Kidney capillary endothelial cell (primary cell): ENCODE data around the gene EPB41L4A.
"Not testable (repeated sequence)": the region's sequence is repeated elsewhere in the genome, so short reads cannot be mapped to it uniquely, and the experiment has no call there.

Experiments used
- DNase-seq: peaks from one replicate; pipeline ENCODE4 v3.0.0-alpha.2; 2018; ENCODE audit warnings: low spot score

The EPB41L4A gene

DNA sequence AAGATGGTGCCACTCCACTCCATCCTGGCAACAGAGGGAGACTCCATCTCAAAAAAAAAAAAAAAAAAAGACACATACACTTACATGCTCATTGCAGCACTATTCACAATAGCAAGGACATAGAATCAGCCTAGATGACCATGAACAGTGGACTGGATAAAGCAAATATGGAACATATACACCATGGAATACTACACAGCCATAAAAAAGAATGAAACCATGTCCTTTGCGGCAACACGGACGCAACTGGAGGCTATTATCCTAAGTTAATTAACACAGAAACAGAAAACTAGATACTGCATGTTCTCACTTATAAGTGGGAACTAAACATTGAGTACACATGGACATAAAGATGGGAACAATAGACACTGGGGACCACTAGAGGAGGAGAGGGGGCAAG, 210.9 kb downstream of the EPB41L4A start:
- DNase-seq = not testable (repeated sequence)

DNA sequence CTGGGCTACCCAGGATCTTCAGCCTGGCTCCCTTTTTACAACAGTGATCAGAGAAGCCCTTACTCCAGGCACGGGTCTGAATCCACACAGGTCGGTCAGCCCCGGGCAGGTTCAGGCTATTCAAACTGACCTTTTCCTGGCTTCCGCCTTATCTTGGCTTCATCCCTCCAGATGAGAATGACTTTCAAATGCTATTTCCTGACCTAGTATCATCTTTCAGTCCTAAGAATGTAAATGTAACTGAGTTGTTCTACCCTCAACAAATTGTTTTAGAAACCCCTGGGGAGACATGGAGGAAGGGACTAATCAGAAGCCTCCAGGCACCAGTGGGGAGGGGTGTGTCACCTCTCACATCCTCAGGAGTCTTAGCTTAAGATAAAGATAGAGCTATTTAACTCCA, 213.2 kb downstream of the EPB41L4A start:
- DNase-seq = no peak

DNA sequence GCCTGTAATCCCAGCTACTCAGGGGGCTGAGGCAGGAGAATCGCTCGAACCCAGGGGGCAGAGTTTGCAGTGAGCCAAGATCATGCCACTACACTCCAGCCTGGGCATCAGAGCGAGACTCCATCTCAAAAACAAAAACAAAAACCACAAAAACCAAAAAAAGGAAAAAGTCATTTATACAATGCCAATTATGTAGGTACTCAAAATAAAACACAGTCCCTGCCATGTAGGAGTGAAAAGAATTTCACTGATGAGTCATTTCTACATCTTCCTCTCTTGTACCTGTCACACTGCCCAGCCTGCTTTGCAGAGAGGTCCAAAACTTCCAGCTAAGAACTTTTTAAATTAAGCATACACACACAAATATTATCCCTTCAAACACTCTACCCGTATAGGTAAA, 215.8 kb downstream of the EPB41L4A start:
- no peak for DNase-seq

DNA sequence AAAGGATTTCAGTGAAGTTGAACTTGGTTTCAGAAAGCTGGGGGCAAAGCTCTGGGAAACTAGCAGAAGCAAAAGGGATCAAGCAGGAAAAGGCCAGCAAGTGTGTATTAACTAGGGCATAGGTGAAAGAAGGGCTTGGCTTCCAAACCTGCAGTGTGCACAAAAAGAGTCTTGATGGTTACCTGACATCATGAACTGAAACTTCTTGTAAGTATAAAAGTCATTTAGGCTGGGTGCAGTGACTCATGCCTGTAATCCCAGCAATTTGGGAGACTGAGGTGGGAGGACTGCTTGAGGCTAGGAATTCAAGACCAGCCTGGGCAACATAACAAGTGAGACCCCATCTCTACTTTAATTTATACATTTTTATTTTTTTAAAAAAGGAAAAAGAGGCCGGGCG, 216.4 kb downstream of the EPB41L4A start:
- no peak for DNase-seq

DNA sequence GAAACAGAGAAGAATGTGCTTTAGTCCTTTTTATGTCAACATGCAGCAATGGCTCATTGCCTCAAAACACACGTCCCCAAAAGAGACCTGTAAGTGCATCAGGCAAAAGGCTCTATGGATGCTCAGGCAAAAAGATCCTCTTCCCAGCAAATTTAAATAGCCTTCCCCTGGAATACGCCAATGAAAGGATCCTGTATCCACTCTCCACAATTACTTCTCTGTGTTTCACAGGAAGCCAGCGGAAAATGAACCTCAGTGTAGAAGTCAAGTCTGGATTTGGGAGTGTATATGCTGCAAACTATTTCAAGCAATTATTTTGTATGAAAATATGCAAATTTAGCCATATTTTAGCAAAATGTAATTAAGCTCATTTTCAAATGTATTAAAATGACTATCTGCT, 217.9 kb downstream of the EPB41L4A start:
- DNase-seq = no peak

DNA sequence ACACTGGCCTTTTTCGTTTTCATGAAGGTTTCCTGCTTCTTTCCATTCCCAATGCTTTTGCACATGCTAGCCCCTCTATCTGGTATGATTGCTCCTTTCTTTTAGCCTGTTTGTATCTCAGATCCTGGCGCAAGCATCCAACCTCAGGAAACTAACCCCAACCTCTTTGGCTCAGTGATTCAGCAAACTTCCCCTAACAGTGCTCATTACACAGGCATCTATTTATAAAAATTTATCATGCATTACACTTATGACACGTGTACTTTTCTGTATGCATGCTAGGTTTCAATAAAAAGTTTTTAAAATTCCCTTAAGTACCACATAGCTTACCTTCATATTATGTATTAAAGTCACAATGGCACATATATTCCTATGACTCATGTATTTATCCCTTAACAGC, 218.9 kb downstream of the EPB41L4A start:
- no peak for DNase-seq

DNA sequence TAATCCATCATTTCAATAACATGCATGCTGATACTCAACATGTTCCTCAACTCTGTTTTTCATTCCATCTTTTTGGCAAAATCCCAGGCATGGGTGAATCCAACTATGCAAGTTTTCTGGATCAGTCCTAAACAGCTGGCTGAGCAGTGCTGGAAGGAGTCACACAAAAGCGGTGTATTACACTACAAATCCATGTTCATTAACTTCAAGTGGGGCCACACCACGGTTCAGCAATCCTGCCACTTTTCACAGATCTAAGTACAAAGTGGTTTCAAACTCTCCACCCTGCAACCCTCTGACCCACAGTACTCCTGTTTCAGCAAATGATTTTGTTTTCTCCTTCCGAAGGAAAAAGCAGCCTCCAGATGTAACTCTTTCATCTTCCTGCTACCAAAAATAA, 222.5 kb downstream of the EPB41L4A start:
- no peak for DNase-seq

DNA sequence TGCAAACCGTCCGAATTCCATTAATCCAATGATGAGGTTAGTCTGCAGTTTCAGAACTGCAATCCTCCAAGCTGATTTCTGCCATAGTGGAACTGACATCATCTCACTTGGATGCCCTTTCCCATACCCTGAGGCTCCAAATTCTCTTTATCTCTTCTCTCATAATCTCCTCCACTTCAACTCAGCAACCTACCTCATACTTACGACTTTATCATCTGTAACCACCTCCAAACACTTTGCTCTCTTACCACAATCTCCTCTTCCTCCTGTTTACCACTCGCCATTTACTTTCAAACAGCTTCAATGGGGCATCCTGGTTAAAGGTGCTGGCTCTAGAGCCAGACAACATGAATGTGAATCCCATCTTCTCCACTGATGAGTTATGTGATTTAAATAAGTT, 223.2 kb downstream of the EPB41L4A start:
- DNase-seq = no peak

DNA sequence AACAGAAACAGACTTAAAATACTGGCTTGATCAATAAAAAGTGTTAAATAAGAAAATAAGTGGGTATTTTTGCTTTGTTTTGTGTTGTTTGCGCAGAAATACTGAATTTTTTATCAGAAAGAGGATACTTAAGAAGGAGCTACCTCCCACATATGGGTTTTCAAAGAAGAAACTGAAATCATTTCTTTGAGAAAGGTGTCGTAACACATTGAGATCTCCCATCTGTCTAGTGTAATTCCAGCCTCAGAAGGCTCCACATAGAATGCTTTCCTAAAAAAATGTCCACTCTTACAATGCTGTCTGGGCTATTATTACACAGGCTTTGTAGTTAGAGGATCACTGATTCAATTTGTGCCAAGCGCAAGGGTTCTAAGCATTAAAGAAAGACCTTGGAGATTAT, 226.2 kb downstream of the EPB41L4A start:
- no peak for DNase-seq

DNA sequence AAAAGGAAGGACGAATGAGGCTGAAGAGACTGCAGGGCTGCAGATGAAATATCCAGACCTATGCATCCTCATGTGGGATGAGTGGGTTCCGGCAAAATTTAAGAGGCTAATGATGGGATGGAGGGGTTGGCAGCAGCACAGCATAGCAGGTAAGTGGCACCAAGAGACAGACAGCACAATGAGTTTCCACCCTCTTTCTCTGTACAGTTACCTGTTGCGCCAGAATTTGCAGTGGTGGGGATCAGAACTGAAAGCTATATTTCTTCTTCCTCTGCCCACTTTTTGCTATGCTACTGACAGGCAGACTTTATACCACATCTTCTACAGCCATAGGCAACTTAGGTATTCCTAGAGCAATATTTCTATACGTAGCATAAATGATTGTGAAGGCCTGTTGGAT, 227.0 kb downstream of the EPB41L4A start:
- no peak for DNase-seq

DNA sequence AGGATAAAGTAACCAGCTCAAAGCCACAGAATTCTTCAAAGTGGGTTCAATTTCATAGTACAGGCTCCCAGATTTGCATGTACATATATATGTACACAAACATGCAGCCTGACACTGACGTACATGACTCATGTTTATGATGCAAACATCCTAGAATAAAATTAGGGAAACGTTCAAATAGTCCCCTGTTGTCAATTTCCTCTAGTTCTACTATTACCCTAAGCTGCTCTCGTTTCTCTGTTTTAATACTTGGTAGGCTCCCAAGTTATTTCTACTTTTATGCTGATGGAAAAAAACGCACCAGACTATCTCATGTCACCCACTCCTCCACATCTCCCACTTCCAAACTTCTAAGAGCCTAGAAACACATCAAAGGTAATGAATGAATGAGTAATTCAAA, 229.7 kb downstream of the EPB41L4A start:
- no peak for DNase-seq

DNA sequence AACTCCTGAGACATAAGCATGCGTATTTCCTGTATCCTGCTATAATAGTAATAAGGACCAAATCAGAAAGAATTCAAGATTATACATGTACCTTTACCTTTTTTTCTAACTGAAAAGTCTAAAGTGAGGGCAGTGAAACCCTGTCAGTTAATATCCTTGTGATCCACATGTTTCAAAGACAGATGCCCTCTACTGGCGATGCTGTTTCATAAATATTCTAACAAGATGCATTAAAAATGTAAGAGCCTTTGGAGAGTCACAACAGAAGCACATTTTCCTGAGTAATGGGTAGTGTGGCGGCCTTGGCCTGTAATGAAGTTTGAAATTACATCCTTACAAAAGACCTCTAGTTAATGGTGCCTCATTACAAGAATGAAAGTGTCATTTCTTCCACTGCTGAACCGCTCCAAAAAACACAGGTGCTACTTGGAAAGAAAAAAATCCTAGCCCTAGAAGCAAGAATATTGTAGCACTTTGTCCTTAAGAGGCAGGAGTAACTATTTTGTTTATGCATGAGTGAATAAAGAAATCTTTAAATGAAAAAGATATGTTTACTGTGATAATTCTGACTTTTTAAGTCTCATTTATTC, 232.6 kb downstream of the EPB41L4A start:
- DNase-seq = peak; percentile 47

DNA sequence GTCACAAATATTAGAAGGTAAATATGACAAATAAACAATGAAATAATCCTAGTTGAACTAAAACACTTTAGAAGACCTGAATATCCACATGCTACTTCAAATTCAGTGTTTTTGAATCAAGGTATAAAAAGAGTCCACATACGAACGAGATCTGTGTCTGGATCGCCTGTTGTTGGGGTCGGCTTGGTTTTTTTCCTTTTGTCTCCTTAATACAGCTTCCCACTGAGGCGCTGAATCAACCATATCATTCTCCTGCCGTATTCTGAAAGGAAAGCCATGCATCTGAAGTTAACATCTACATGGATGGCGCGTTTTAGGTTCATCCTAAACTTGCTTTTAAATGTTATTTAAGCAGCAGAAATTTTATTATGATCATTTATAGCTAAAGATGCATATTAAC, 235.2 kb downstream of the EPB41L4A start:
- no peak for DNase-seq

DNA sequence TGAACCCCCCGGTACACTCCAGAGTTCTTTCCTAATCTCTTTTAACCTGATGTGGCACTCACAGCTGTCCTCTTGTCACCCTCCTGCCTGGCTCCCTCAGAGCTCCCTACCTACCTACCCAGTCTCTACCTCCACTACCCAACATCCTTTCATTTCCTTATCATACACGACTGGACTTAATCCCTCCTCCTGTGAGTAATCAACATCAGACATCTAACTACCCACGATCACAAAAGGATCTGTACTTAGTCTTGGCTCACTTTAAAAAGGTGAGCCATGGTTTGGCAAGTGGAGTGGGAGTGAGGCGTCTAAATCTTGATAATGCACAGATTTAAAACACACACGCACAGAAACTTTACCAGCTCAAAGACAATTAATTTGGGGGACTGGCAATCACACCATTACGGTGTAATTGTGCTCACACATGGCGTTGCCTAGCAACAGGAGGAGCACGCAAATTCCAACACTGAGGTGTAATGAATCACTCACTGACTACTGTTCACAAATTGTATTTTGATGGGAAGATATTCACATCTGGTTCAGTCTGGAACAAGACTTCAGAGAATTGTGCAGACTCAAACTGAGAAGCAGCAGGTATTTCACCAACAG, 235.9 kb downstream of the EPB41L4A start:
- no peak for DNase-seq

DNA sequence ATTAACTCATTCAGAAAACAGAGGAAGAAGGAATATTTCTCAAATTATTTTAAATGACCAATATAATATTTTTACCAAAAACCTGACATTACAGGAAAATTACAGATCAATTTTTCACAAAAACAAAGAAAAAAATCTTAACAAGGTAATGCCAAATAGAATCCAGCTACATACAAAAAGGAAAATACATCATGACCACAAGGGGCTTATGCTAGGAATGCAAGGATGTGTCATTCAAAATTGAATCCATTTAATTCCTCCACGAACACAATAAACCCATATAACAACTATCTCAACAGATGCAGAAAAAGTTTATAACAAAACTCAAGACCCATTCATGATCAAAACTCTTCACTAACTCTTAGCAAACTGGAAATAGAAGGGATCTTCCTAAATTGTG, 239.8 kb downstream of the EPB41L4A start:
- DNase-seq = no peak

DNA sequence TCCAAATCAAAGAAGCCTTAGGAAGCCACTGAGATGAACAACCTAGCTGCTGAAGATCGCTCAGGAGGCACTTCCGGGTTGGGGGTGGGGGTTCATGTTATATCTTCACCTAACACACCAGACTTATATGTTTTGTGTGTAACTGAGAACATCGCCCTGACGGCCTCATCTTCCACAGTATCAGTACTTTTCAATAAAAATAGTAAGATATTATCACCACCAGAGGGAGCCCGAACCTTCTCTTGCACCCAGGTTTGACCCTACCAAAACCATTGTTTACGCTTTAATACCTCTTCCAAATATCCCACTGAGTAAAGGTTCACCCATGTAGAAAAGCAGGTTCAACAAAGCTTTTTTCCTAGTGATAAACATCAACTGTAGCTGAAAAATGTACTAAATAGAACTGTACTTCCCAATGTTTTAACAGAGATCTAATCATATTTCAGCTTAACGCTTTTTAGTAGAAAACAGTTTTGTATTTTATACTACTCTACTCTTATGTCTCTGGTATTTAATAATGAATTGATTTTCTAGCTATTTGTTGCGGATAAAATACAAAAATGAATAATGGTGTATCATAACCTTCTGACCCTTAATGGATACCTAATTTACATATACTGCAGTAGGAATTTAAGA, 244.0 kb downstream of the EPB41L4A start:
- DNase-seq = peak; percentile 65

DNA sequence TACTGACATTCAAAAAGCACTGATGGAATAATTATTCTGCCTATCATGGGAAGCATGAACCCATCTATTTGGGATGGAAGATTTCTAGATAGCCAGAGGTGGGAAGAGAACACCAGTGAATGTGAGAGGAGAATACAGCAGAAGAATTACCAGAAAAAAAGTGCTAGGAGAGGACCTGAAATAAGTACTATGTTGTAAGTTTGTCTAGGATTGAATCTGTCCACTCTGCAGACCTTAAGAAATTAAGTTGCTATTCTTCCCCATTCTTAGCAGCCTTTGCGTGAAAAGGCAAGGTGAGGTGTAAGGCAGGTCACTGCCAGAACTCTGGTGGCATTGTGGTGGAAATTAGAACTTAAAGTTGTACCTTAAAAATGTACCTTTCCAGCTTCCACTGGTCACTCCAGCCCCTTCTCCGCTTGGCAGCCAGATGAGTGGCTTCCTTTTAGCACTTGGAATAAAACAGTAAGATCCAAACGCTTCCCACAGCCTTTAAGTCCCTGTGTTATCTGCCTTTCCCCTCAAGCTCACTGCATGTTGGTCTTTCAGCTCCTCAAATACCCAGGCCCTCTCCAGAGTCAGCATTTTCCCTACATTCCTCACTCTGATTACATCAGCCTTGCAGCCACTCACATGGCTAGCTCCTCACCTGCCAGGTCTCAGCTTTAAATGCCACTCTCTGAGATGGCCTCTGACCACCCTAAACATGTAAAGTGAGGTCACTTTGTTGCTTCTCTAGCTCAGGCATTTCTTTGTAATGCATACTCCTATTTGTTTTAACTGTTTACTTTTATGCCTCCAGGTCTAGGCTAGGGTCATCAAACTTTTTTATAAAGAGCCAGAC, 253.0 kb downstream of the EPB41L4A start:
- DNase-seq = no peak

DNA sequence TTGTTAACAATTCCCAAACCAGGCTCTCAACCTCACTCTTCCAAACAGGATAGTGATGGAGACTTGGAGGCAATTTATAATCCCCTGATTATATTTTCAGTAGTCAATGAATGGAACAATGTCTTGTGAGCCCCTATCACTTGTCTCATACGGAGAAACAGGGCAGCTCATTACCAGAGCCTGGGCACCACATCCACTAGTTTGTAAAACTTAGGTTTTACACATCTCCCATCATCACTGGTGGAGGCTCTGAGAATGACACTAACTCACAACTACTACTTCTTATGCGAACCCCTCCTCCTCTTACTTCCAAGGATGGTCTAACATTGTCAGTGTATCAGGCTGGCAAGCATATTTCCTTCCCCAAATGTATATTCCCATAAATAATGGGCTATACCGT, 253.7 kb downstream of the EPB41L4A start:
- no peak for DNase-seq

DNA sequence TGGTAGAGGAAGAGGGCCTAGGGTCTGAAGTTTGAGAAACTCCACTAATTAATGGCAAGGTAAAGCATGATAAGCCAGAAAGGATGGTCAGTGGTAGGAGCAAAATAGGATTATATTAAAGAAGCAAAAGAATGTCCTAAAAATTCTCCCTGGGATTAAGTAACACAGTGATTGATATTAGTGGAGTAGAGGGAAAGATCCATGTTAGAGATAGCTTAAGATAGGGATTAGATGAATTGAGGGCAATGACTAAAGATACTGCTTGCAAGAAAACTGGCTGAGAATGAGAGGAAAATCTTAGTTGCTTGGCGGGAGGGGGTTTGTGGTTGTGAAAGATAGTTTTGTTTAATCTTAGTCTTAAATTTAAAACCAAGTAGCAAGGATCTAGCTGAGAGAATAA, 255.6 kb downstream of the EPB41L4A start:
- DNase-seq = no peak

DNA sequence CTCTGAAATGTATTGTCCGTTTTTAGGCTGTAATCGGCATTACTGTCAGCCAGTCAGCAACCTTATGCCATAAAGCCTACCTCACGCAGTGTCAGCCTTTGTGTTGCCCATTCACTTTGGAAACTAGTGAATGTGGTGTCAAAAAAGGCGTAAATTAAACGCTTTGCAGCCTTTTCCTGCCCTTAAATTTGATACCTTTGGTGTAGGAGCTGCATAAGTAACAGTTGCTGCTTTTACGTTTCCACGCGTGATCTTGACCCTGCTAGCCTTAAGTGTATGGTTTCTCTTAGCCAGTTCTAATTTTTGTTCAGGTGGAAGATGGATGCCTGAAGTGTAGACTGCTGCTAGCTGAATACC, 257.7 kb downstream of the EPB41L4A start:
- DNase-seq = no peak

DNA sequence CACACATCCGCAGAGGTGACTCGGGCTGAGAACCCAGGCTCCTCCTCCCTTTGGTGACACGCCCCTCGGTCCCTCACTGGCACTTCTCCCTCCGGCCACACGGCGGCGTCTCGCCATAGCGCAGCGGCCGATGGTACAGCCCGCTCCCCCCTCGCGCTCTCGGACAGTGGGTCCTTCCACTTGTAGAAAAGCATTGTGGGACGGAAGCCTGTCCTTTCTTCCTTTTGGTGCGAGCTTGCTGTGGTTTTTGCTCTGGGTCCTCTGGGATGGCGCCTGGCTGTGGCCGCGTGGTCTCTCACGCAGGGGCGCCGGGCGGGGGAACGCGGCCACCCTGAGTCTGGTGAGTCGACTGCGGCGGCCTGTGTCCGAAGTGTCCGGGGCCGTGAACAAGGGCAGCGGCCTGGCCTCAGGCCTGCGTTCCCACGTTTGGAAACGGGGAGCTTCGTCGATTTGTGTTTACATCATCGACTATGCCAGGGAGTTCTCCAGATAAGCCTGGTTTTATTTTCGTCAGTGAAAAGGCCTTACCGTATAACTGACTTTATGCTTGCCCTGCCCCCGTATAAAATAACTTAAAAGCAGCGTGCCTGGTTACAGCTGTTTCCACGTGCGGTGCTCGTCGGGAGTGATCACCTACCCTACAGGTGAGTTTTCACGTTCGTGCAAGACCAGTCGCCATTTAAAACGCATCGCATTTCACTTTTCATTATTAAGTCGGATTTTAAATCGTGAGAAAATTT, 258.3 kb downstream of the EPB41L4A start:
- DNase-seq = peak; percentile 83

DNA sequence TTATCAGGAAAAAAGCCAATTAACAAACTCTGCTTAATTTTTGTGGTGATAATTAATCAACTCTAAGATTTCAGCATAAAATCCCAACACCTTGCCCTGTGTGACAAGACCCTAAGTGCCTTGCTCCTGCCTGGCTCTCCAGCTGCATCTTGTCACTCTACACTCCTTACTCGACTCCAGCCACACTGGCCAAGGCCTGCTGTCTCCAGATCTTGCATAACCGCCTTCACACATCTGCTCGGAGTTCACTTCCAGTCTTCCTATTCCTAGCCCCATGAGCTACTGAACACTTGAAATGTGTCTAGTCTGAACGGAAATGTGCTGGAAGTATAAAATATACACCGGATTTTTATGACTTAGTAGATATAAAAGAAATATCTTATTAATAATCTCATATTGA, 259.6 kb downstream of the EPB41L4A start:
- no peak for DNase-seq
